Osteoblast (primary cell): Measurements from ENCODE around the gene OTULIN. TPM values are rescaled to one million over a fixed set of nuclear protein-coding genes. Genes with fewer than 3 reads are reported as not detected.
A peak's percentile ranks its signal among the peaks of the same experiment; 100 is the strongest.

ENCODE experiments used
- DNase-seq: peaks from one replicate; pipeline ENCODE4 v3.0.0; 2011; ENCODE audit warnings: low spot score, mixed read lengths; ENCODE audit not compliant: insufficient read length; ENCODE audit errors: missing footprints
- H2AFZ ChIP-seq: 2 replicates; pipeline ENCODE4 v1.6.0; 2011; ENCODE audit warnings: mild to moderate bottlenecking, low read length
- H3K27ac ChIP-seq: 2 replicates; pipeline ENCODE4 v1.5.1; 2011; ENCODE audit warnings: mild to moderate bottlenecking, low read depth, low read length, moderate library complexity
- H3K27me3 ChIP-seq: 2 replicates; pipeline ENCODE4 v1.6.0; 2012; ENCODE audit warnings: mild to moderate bottlenecking, control low read depth, inconsistent platforms, low read length, moderate library complexity; ENCODE audit not compliant: insufficient read depth
- H3K36me3 ChIP-seq: 2 replicates; pipeline ENCODE4 v1.5.1; 2011; ENCODE audit warnings: mild to moderate bottlenecking, low read length, control low read depth, moderate library complexity; ENCODE audit not compliant: insufficient read depth
- H3K4me1 ChIP-seq: 2 replicates; pipeline ENCODE4 v1.5.1; 2011; ENCODE audit warnings: mild to moderate bottlenecking, low read length, control low read depth, moderate library complexity; ENCODE audit not compliant: insufficient read depth
- H3K4me2 ChIP-seq: 2 replicates; pipeline ENCODE4 v1.6.0; 2011; ENCODE audit warnings: mild to moderate bottlenecking, low read length; ENCODE audit not compliant: insufficient read depth
- H3K4me3 ChIP-seq: fragments of 200-600 bp; sonication (generic); 3 replicates; pipeline ENCODE4 v1.5.1; 2012; ENCODE audit warnings: mild to moderate bottlenecking, low read length, inconsistent platforms; ENCODE audit not compliant: insufficient read depth
- H3K79me2 ChIP-seq: 2 replicates; pipeline ENCODE4 v1.6.0; 2012; ENCODE audit warnings: mild to moderate bottlenecking, low read length, control low read depth, inconsistent platforms; ENCODE audit not compliant: insufficient read depth
- H3K9me3 ChIP-seq: 2 replicates; pipeline ENCODE4 v1.5.1; 2011; ENCODE audit warnings: low read depth, low read length, control low read depth
- H4K20me1 ChIP-seq: 2 replicates; pipeline ENCODE4 v1.6.0; 2012; ENCODE audit warnings: mild to moderate bottlenecking, low read length, control low read depth; ENCODE audit not compliant: insufficient read depth
- total RNA-seq: library from RNA; depleted of rRNA; stranded (reverse); fragments of >200 nt; gene quantifications from 2 replicates; pipeline ENCODE4 v1.2.3, GENCODE V29; 2012
- TF ChIP-seq, protein P1 (sequence below): IDR thresholded peaks from 2 replicates; pipeline ENCODE4 v1.5.1; 2011; ENCODE audit warnings: mild to moderate bottlenecking, low read depth, low read length, moderate library complexity; ENCODE audit errors: extremely low read depth

Gene OTULIN
- total RNA-seq, 1 donor = 29.7 TPM

- H3K4me3 ChIP-seq = no peak overlapping the region
- peaks cover 16% of the 10 kb centered on the region for H3K4me1 ChIP-seq
- peaks cover 83% of the 10 kb centered on the region for H3K36me3 ChIP-seq
- no peak for DNase-seq
- no peaks in the 10 kb centered on the region for H3K27me3 ChIP-seq
- H2AFZ ChIP-seq = no peak overlapping the region
- peaks cover 7% of the 10 kb centered on the region for H4K20me1 ChIP-seq
- TF ChIP-seq, protein P1, sequence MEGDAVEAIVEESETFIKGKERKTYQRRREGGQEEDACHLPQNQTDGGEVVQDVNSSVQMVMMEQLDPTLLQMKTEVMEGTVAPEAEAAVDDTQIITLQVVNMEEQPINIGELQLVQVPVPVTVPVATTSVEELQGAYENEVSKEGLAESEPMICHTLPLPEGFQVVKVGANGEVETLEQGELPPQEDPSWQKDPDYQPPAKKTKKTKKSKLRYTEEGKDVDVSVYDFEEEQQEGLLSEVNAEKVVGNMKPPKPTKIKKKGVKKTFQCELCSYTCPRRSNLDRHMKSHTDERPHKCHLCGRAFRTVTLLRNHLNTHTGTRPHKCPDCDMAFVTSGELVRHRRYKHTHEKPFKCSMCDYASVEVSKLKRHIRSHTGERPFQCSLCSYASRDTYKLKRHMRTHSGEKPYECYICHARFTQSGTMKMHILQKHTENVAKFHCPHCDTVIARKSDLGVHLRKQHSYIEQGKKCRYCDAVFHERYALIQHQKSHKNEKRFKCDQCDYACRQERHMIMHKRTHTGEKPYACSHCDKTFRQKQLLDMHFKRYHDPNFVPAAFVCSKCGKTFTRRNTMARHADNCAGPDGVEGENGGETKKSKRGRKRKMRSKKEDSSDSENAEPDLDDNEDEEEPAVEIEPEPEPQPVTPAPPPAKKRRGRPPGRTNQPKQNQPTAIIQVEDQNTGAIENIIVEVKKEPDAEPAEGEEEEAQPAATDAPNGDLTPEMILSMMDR = no peak
- no peak overlapping the region for H3K4me2 ChIP-seq
- no peaks in the 10 kb centered on the region for H3K9me3 ChIP-seq
- peaks cover 10% of the 10 kb centered on the region for H3K79me2 ChIP-seq
- no peak overlapping the region for H3K27ac ChIP-seq
Observed at GRCh38 chr5:14738050-14738449, 73.5 kb downstream of the OTULIN start.

GRCh38 chr5:14739538-14739937 is 75.0 kb downstream of the OTULIN start:
- Histone ChIP-seq H3K27ac (peak overlapping the region; percentile 61), H3K4me3 (no peak overlapping the region), H3K79me2 (peaks cover 10% of the 10 kb centered on the region), H3K4me1 (peaks cover 31% of the 10 kb centered on the region), H4K20me1 (peaks cover 16% of the 10 kb centered on the region), H3K36me3 (peaks cover 77% of the 10 kb centered on the region), H3K27me3 (no peaks in the 10 kb centered on the region), H2AFZ (no peak overlapping the region), H3K9me3 (no peaks in the 10 kb centered on the region), H3K4me2 (peak overlapping the region; percentile 12)
- TF ChIP-seq, protein P1 = no peak
- peak; percentile 93 for DNase-seq

- Histone ChIP-seq H3K27me3 (no peaks in the 10 kb centered on the region), H3K36me3 (peaks cover 81% of the 10 kb centered on the region), H3K79me2 (peaks cover 10% of the 10 kb centered on the region), H3K4me3 (no peak overlapping the region), H4K20me1 (peaks cover 16% of the 10 kb centered on the region), H3K9me3 (no peaks in the 10 kb centered on the region), H3K4me1 (peaks cover 33% of the 10 kb centered on the region), H3K4me2 (no peak overlapping the region), H3K27ac (peak overlapping the region; percentile 61), H2AFZ (no peak overlapping the region)
- DNase-seq = peak; percentile 77
- TF ChIP-seq, protein P1 = no peak
Observed at GRCh38 chr5:14739981-14740380, 75.5 kb downstream of the OTULIN start.

- peaks cover 85% of the 10 kb centered on the region for H3K36me3 ChIP-seq
- no peaks in the 10 kb centered on the region for H3K9me3 ChIP-seq
- H4K20me1 ChIP-seq = peaks cover 16% of the 10 kb centered on the region
- no peak overlapping the region for H3K27ac ChIP-seq
- no peak overlapping the region for H3K4me2 ChIP-seq
- H3K4me1 ChIP-seq = peaks cover 33% of the 10 kb centered on the region
- H3K79me2 ChIP-seq = peaks cover 10% of the 10 kb centered on the region
- TF ChIP-seq, protein P1 = no peak
- no peak overlapping the region for H2AFZ ChIP-seq
- H3K4me3 ChIP-seq = no peak overlapping the region
- no peaks in the 10 kb centered on the region for H3K27me3 ChIP-seq
- DNase-seq = no peak
Observed at GRCh38 chr5:14741131-14741530, 76.6 kb downstream of the OTULIN start.
